HG02938 (cell line): Measurements from ENCODE around the gene EDDM13.
"Not testable (repeated sequence)": the region's sequence is repeated elsewhere in the genome, so short reads cannot be mapped to it uniquely, and the experiment has no call there.

ENCODE experiments used
- ATAC-seq: cut with Tn5 transposase; IDR thresholded peaks from one replicate; pipeline ENCODE4 v1.9.1; 2021; ENCODE audit warnings: mild to moderate bottlenecking, moderate library complexity; ENCODE audit not compliant: unreplicated experiment

The EDDM13 gene

GRCh38 chr19:56319991-56320390, 47.4 kb downstream of the EDDM13 start:
- no peak for ATAC-seq

GRCh38 chr19:56321254-56321988, 48.9 kb downstream of the EDDM13 start:
- no peak for ATAC-seq

GRCh38 chr19:56321989-56322440, 49.5 kb downstream of the EDDM13 start:
- ATAC-seq = no peak

GRCh38 chr19:56324436-56324835, 51.9 kb downstream of the EDDM13 start:
- no peak for ATAC-seq

- no peak for ATAC-seq
These were observed 60.1 kb downstream of the EDDM13 start for GRCh38 chr19:56332695-56333094.

- no peak for ATAC-seq
These were observed 61.0 kb downstream of the EDDM13 start for GRCh38 chr19:56333506-56333905.

GRCh38 chr19:56335371-56335770, 62.8 kb downstream of the EDDM13 start:
- ATAC-seq = not testable (repeated sequence)

- ATAC-seq = not testable (repeated sequence)
These were observed 64.5 kb downstream of the EDDM13 start for GRCh38 chr19:56337077-56337476.

- ATAC-seq = not testable (repeated sequence)
These were observed 66.5 kb downstream of the EDDM13 start for GRCh38 chr19:56339031-56339430.

GRCh38 chr19:56341948-56342347, 69.4 kb downstream of the EDDM13 start:
- no peak for ATAC-seq

- ATAC-seq = no peak
These were observed 74.7 kb downstream of the EDDM13 start for GRCh38 chr19:56347163-56347778.

GRCh38 chr19:56348289-56348877, 75.8 kb downstream of the EDDM13 start:
- no peak for ATAC-seq

GRCh38 chr19:56350416-56351045, 78.0 kb downstream of the EDDM13 start:
- no peak for ATAC-seq

GRCh38 chr19:56351208-56351607, 78.7 kb downstream of the EDDM13 start:
- no peak for ATAC-seq

GRCh38 chr19:56355517-56355916, 83.0 kb downstream of the EDDM13 start:
- no peak for ATAC-seq

- ATAC-seq = no peak
These were observed 84.4 kb downstream of the EDDM13 start for GRCh38 chr19:56356944-56357343.
